Epidermal melanocyte (primary cell): ENCODE results near the gene MARCHF11.

Source experiments
- DNase-seq: peaks from one replicate; pipeline ENCODE4 v3.0.0; 2011; ENCODE audit warnings: low spot score; ENCODE audit not compliant: insufficient read length

Gene MARCHF11

DNA sequence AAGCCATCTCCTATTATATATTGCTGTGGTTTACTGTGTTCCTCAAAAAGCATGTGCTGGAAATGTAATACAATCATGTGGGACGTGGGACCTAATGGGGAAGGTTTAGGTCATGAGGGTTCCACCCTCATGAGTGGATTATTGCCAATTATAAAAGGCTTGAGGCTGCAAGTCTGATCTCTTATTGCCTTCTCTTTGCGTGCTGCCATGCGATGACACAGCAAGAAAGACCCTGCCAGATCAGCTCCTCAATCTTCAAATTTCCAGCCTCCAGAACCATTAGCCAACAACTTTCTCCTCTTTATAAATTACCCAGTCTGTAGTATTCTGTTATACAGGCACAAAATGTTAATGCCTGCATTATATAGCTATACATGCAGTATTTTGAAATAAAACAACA, 45.4 kb downstream of the MARCHF11 start:
- no peak for DNase-seq

- DNase-seq: no peak
Observed at GRCh38 chr5:16131878-16132277, 47.7 kb downstream of the MARCHF11 start.

- no peak for DNase-seq
Observed at GRCh38 chr5:16128944-16129343, 50.6 kb downstream of the MARCHF11 start.

DNA sequence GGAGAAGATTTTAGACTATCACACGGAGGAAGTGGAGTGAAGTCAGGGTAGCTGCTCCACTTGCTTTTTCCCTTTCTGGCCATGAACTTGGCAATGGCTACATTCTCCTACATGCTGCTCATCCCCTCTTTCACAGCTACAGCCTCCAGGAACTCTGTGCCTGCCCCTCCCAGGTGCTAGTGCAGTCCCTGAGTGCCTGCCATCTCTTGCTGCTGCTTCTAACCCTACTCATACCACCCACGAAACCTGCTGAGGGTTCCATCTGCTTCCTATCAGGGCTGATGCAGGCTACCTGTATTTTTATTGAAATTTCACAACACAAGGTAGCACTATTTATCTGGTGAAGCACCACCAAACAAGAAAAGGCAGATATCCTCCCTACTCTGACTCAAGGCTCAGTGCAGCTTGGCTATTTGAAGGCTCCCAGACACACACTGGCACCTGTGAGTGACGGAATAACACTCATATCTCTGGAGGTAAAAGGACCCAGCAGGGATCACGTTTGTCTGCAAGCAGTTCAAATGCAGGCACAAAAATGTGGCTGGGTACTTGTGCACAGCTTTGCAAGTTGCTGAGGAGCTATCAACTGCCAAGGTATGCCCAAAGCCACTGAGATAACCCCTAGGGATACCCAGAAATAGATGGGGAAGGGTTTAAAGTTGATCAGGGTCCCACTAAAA, 51.6 kb downstream of the MARCHF11 start:
- no peak for DNase-seq

DNA sequence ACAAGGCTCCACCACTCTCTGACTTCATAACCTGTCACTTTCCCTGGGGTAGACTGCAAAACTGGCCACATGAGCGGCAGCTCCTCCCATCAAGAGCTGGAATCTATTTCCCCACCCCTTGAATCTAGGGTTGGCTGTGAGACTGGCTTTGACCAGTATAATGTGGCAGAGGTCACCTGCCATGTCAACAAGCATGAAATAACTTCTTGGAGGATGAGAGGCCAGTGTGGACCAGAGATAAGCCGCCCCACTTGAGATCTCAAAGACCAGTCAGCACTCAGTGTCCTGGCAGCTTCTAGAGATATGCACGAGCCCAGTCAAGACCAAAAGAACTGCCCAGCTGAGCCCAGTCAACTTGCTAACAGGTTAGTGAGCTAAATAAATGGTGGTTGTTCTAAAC, 59.0 kb downstream of the MARCHF11 start:
- DNase-seq: no peak

DNA sequence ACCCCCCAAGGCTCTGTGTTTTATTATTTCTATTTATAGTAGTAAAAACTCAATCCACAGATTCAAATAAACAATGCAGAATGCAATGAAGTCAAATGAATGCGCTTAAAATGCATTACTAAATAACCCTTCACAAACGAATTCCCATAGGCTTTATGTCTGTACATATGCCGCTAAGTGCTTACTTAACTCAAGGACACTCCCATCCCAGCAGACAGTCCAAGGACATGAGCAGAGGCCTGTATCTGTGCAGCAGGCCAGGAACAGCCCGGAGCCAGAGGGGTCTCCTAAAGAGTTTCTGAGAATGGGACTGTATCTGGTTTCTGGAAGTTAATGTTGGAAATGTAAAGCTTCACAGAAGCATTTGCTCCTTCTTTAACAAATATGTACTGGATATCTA, 59.8 kb downstream of the MARCHF11 start:
- no peak for DNase-seq

- no peak for DNase-seq
Observed at GRCh38 chr5:16115140-16115539, 64.5 kb downstream of the MARCHF11 start.

GRCh38 chr5:16108418-16108817, 71.2 kb downstream of the MARCHF11 start:
- no peak for DNase-seq

DNA sequence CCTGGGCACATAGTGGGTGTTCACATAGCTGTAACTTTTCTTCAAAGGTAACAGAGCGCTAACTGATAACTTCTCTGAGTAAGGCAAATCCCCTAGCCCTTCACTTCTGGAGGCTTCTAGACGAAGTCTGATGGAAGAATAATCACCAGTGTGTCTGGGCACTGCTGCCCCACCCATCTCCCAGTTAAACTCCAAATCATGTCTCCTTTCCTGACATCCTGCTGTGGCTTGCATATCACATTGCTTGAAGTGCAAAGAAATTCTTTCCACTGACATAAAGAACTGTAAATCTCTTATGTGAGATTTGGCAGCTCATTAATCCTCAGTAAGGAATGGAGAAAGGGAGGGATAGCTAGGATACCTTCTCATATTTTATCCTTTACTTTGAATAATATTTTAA, 74.6 kb downstream of the MARCHF11 start:
- no peak for DNase-seq

DNA sequence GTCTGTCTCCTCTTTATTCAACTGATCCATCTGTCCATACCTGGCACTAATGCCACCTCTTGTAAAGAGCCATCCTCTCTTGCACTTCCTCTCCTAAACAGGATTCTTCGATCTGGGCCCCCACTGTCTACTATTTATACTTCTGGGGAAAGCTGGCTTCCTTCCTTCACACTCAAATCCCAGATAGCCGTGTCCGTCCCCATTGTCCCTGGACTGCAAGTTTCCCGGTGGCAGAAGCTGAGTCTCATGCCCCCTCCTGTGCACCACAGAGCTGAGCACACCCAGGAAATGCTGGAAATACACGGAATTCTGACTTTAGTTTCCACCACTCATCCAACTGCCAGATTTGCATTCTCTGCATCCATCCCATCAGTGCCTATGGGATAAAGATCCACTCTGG, 84.0 kb downstream of the MARCHF11 start:
- DNase-seq: no peak

DNA sequence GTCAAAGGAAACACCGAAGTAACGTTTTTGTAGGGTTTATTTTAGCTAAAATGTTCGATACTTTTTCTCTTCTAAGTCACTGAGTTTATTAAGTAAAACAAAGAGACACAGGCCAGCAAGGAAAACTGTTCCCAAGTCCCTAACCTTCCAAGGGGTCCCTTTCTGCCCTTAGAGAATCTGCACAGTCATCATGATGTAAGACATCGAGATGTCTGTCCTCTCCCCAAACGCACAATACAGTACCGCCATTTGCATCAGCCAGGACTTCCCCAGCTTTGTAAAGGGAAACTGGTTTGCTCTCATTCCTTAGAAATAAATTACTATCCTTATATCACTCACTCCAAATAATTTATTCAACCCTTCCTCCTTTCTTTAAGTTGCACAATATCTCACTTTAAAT, 89.3 kb downstream of the MARCHF11 start:
- no peak for DNase-seq

DNA sequence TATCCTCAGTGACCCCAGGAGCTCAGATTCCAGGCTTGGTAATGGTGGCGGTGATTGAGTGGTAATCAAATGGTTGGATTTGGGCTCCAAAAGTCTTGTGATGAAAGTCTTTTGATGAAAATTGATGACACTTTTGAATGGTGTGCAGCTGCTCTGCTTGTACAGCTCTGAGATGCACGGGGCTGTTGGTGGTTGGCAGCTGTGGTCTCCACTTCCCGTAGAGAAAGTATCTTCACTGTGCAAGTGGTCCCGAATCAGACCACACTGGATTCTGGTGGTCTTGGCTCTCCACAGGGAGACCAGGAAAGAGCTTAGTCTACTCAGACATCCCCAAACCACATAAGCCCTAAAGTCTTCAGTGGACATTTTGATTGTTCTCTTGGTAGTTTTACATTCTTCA, 96.6 kb downstream of the MARCHF11 start:
- DNase-seq: no peak

DNA sequence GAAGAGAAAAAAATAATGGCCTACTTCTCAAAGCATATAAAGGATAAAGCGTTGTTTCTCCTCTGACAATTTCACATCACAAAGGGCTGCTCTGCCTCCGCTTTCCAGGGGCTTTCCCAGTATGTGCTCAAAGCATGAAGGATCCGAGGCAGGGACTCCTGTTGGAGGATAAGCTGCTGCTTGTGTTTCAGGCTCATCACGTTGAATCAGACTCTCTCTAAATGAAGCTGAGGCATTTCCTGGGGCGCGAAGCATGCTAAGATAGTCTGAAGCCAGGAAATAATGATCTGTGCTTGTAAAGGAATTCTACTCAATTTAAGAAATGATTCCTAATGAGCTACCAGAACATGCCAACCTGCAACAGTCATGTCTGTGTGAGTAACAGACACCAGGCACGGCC, 97.5 kb downstream of the MARCHF11 start:
- no peak for DNase-seq

- no peak for DNase-seq
Observed at GRCh38 chr5:16081376-16081955, 98.1 kb downstream of the MARCHF11 start.

GRCh38 chr5:16076657-16077056, 102.9 kb downstream of the MARCHF11 start:
- DNase-seq: no peak

DNA sequence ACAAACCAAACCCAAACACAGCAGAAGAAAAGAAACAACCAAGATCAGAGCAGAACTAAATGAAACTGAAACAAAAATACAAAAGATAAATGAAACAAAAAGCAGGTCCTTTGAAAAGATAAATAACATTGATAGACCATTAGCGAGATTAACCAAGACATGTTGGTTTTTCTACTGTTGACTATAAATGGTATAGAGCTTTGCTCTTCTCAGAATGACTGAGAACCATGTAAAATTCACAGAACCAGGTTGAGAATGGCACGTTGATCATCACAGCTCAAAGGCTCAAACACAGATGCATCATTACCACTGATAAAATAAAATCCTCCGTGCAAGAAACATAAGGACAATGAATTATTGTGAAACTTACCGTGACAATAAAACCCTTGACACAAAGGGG, 105.2 kb downstream of the MARCHF11 start:
- DNase-seq: no peak

DNA sequence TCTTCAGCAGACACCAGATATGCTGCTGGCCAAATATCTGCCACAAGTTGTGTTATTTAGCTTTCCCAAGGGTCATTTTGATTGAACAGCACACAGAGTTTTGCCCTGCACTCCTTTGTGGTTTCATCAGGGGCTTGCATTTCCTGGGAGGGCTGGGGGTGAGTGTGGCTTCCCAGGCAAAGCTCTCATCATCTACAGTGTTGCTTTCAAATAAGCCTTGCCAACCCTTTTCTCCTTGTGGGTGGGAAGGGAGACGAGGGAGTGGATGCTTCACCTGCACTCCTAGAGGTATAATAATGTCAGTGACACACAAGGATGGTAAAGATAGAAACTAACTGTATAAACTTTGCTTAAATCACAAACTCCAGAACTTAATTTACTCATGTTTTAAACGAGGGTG, 107.0 kb downstream of the MARCHF11 start:
- DNase-seq: no peak

GRCh38 chr5:16067415-16067814, 112.2 kb downstream of the MARCHF11 start:
- no peak for DNase-seq

DNA sequence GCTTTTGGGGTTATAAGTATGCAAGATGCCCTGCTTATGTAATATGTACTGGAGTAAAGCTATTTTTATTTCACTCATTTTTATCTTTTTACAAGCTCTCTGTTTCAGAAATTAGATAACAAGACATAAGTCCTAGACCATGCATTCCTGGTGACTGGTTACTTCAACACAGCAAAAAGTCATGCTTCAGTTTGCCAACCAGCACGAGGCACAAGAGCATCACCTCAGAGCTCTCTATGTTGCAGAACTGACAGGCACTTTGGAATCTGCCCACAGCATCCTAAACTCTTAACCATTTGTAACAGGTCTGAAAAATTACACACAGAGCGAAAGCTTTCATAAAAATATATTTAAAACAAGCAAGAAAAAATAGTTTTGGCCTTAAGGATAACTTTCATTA, 112.8 kb downstream of the MARCHF11 start:
- no peak for DNase-seq

GRCh38 chr5:16066320-16066719, 113.3 kb downstream of the MARCHF11 start:
- no peak for DNase-seq

DNA sequence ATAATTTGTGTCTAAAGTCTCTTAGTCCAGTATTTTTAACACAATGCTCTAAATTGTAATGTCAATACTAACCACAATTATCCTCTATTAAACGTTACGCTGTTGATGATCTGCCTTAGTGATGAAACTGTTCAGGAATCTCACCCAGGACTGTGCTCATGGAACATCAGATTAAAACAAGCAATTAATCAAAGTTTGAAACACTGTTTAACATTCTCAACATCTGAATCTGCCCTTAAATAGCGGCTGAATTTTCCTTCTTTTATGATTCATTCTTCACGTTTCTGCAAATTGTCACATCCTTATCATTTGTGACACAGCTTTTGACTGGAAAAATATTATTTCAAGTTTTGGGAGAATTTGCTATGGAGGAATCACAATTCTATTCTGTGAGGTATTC, 113.8 kb downstream of the MARCHF11 start:
- DNase-seq: no peak

GRCh38 chr5:16064135-16064893, 115.3 kb downstream of the MARCHF11 start:
- DNase-seq: no peak

GRCh38 chr5:16061163-16061562, 118.4 kb downstream of the MARCHF11 start:
- DNase-seq: no peak
